Left colon (tissue), 2 donors: Measurements from ENCODE around the gene BTBD17. TPM values are rescaled to one million over a fixed set of nuclear protein-coding genes. Genes with fewer than 3 reads are reported as not detected.

ENCODE experiments used
- ATAC-seq: fragments of 200-7000 bp; cut with Tn5 transposase; one replicate; pipeline ENCODE4 v1.9.1; 2020; ENCODE audit warnings: mild to moderate bottlenecking, moderate library complexity
- DNase-seq, 2 donors: peaks; one replicate each; pipeline ENCODE4 v3.0.0-alpha.2; 2020
- intact Hi-C, 2 donors: fragments of 100-400 bp; cut with DNase I in 1 of 2; cut with micrococcal nuclease in 1 of 2; formaldehyde crosslinking; loops; one replicate each; pipeline versions ENCODE4 v1.11.2 to v1.14.0; 2022; cut with DNase I, micrococcal nuclease
- total RNA-seq, 2 donors: library from RNA; stranded (reverse); fragmentation: NEBNext Ultra II Directional; extraction: Animal tissue kit (Norgen Biotek cat#: 25700); gene quantifications; one replicate each; pipeline ENCODE4 v1.2.1, GENCODE V29; 2021
- donor health status: DM: no; HTN: no; CAD: no.
- donor health status: DM: yes; HTN: yes; CAD: no.

Gene BTBD17
- total RNA-seq, 2 donors from 2014 or later = 0.24 TPM; not detected in 1

DNA sequence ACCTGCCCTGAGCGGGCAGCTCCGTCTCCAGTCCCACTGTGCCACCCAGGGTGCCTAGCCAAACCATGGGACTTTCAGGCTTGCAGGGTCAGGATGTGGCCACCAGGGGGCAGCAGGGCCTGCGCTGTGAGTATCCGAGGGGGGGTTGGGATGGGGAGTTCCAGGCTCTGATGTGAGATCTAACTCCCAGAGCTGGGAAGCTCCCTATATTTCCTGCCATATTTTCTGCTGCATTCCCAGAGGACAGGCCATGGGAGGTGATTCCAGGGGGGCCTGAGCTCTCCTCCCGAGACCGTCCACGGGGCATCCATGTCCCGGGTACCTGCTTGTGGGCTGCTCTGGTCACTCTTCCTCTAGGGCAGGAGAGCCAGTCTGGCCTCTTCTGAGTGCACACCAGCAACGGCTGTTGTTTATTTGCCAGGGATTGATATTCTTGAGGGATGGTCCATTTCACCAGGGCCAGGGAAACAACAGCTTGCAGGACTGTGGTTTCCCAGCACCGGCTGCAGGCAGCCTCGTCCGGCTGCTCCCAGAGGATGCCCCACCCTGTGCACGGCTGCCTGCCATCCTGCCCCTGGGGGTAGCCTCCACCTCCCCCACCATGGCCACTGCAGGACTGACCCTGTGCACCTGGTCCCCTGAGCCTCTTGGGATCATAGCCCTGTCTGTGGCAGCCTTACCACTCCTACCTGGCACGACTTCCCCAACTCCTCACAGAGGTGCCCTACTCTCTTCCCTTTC, 6.8 kb upstream of the BTBD17 start:
- ATAC-seq (peak; percentile 84), DNase-seq (peak; percentile 63 to 82)
- intact Hi-C loops = no loop called here

DNA sequence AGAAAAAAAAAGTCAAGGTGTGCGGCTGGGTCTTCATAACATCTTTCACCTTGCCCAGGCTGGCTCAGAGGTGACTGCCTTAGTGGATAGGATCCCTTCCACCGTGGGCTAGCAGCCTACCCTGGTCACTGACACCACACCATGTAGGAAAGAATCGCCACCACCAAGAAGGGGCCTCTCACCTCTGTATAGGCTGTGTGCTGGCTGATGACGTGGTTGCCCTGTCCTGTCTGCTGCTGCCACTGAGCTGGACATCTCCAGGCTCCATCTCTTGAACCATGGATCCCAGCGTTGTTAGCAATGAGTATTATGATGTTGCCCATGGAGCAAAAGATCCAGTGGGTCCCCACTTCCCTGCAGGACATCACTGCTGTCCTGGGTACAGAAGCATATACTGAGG, 5.5 kb upstream of the BTBD17 start, which contains the start of gene GPR142:
TSS of gene GPR142 (plus strand) at position 301 of the 400 bp plus-strand sequence. CDS start 2,035 bp downstream, outside the sequence.
- DNase-seq = no peak
- intact Hi-C loops = no loop called here
- ATAC-seq = no peak

DNA sequence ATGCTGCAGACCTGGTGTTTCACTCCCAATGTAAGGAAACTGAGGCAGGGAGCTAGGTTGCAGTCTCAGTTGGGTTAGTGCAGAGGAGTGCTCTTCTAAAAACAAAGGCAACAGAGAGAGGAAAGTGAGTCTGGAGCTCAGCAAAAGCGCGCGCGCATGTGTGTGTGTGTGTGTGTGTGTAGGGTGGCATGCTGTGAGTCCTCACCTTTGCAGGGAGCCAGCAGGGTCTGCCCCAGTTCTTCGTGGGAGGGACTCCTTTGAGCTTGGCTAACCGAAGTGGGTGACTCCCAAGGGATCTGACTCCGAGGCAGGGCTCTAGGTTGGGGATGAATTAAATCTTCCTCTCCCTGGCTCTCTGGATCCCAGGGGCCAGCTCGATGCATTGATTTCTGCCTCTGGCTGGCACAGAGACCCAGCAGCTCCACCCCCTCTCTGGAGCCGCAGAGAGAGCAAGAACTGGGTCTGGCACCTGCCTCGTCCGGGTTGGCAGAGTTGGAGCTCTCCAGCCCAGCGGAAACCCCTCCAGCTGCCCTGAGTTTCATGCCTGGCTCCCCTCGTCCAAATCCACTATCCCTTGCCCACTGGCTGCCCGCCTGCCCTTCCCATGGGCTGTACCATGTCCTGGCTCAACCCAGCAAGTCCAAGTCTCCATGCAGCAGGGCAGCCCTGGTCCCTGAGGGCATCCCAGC, 1.3 kb upstream of the BTBD17 start:
- no peak for ATAC-seq
- intact Hi-C loops = no loop called here

DNA sequence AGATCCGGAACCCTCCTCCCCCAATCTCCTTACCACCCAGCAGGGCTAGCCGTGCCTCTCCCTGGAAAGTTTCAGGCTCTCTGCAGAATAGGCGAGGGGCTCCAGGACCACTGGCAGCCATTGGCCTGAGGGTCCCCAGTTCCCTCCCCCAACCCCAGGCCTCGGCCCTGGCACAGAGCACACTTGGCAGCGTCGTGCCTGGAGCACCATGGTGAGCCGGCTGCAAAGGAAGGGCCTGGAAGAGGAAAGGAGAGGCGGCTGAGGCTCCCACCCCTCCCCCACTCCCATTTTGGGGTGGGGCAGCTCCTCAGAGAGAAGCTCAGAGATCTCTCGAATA, 369 bp upstream of the BTBD17 start:
- DNase-seq = no peak
- intact Hi-C loops = no loop called here
- no peak for ATAC-seq

More for the DNA sequence above, 1.3 kb upstream of the BTBD17 start:
- DNase-seq = no peak

DNA sequence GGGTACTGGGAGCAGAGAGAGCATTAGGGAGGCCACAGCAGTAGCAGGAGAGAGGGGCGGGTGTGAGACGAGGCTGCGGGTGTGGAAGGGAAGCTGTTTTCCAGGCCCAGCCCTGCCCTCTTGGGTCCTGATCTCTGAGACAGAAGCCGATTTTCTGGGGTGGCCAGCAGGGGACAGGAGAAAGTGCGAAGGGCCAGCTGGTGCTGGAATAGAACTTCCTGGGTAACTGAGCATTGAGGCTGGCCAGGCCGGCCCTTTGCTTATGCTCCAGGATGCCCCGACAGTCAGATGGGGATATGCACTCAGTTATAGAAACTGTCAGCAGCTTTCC, 804 bp downstream of the BTBD17 start:
- ATAC-seq (no peak), DNase-seq (no peak)
- intact Hi-C loops = no loop called here

DNA sequence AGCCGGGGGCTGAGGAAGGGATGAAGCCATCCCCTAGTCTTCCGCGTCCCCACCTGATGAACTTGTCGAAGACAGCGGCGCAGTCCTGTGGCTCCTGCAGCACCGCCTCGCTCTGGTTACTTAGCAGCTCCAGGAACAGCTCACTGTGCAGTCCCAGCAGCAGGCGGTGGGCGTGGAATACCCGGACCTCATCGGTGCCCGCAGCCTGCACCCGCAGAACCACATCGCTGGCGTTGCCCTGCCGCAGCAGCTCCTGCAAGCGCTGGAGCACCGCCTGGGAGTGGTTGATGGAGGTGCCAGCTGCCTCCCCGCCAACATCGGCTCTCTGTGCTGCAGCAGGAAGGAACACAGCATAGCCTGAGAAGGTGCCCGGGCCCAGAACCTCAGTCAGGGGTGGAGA, 1.8 kb downstream of the BTBD17 start:
- ATAC-seq (no peak), DNase-seq (no peak)
- intact Hi-C loops = loop anchor here in 1 of 2 donors (10.0 kb wide), 1 partner anchor 55 kb away; no protein-coding TSS in a partner anchor

DNA sequence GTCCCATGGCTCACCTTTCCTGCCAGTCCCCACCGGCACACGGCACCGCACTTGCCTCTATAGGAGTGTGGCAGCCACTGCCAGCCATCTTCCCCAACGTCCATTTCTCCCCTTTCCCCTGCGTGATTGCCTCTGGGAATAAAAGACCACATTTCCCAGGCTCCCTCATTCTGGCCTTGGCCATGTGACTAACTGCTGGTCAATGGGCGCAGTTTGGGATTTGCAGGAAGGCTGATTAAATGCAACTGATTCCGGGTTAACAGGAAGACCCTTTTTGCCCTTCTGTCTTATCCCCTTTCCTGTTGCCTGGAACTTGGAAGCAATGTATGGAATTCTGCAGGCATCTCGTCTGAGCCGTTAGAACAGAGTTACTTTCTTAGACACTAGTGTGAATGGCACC, 3.0 kb downstream of the BTBD17 start:
- DNase-seq = no peak
- no peak for ATAC-seq
- intact Hi-C loops = loop anchor here in 1 of 2 donors (10.0 kb wide), 1 partner anchor 54 kb away; no protein-coding TSS in a partner anchor

DNA sequence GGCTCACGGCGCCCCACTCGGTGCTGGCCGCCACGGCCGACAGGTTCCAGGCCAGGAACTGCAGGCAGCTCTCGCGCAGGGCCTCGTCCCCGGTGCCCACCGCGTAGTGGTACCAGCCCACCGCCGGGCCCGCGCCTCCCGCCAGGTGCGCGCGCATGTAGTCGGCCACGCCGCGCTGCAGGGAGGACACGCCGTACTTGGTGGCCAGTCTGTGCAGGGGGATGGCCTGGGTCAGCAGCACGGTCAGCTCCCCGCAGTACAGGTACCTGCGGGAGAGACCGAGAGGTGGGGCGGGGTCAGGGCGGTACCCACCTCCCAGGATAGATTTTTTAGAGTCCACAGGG, 4.2 kb downstream of the BTBD17 start:
- ATAC-seq (no peak), DNase-seq (no peak)
- intact Hi-C loops = loop anchor here in 1 of 2 donors (10.0 kb wide), 1 partner anchor 53 kb away; no protein-coding TSS in a partner anchor

DNA sequence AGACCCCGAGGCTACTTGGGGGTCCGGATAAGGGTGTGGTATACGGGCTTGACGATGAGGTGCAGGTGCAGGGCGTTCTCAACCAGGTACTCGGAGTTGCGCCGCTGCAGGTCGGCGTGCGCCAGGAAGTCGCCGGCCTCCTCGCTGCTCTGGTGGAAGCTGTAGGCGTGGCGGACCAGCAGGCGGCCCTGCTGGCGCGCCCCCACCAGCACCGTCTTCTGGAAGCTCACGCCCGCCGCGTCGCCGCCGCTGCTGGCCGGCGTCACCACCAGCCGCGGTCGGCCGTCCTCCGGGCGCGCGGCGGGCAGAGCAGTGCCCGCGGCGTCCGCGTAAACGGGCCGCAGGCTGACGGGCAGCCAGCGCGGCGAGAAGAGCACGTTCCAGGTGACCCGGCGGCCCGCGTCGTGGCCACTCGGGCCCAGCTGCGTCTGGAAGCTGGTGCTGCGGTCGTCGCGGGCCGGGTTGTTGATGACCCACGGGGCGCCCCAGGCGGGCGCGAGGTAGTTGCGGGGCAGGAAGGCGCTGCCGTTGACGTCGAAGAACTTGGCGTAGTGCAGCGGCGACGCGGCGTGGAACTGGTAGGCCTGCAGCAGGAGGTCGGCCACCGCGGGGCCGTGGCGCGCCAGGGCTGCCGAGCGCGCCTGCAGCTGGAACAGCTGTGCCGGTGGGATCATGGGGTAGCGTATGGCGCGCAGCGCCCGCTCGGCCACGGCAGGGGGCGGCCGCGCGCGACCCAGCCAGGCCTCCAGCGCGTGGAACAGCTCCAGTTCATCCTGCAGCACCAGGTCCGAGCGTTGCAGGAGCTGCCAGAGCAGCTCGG, 4.8 kb downstream of the BTBD17 start:
- intact Hi-C loops = loop anchor here in 1 of 2 donors (10.0 kb wide), 1 partner anchor 52 kb away; no protein-coding TSS in a partner anchor
- DNase-seq = peak in 1 of 2 donors; percentile 31
- peak; percentile 62 for ATAC-seq

DNA sequence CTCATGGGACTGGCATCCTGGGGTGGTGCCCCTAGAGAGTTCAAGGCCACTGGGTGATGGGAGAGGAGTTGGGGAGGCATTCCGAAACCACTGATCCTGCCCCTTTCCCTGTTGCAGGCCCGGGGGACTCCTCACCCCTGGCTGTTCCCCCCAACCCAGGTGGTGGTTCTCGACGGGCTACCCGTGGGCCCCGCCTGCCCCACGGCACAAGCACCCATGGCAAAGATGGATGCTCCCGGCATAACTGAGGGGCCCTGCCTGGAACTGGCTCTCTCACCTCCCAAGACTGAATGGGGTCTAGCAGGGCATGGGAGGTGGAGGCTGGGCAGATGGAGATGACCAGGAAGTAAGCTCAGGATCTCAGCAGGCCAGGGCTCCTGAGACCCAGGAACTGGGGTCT, 6.6 kb downstream of the BTBD17 start:
- intact Hi-C loops = loop anchor here in 1 of 2 donors (10.0 kb wide), 1 partner anchor 50 kb away; no protein-coding TSS in a partner anchor
- DNase-seq = no peak
- no peak for ATAC-seq

DNA sequence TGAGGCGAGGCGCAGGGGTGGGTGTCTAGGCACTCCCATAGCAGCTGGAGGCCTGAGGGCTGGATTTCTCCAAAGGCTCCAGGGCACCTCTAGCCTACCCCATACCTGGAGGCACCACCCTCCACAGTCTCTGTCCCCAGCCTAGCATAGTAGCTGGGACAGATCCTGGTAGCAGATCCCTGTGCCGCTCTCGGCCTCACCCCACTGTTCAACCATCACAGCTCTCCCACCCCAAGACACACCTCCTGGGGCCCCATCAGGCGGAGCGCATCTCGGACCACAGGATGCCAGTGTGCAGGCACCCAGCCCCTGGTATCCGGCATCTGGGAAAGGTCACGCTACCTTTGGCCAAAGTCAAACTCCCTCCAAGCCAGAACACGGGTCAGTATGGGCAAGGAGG, 7.1 kb downstream of the BTBD17 start:
- ATAC-seq (peak; percentile 11), DNase-seq (no peak)
- intact Hi-C loops = loop anchor here in 1 of 2 donors (10.0 kb wide), 1 partner anchor 50 kb away; no protein-coding TSS in a partner anchor

DNA sequence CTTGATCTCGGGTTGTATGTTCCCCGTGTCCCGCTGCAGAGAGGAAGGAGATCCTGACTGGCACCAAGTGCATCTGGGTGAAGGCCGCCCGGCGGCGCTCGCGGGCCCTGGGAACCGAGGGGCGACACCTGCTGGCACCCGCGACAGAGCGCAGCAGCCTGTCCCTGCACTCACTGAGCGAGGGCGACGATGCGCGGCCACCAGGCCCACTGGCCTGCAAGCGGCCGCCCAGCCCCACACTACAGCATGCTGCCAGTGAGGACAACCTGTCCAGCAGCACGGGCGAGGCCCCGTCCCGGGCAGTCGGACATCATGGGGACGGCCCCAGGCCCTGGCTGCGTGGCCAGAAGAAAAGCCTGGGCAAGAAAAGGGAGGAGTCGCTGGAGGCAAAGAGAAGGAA, 7.5 kb downstream of the BTBD17 start:
- ATAC-seq (peak; percentile 84), DNase-seq (peak; percentile 43 to 74)
- intact Hi-C loops = loop anchor here in 1 of 2 donors (10.0 kb wide), 1 partner anchor 49 kb away; no protein-coding TSS in a partner anchor

DNA sequence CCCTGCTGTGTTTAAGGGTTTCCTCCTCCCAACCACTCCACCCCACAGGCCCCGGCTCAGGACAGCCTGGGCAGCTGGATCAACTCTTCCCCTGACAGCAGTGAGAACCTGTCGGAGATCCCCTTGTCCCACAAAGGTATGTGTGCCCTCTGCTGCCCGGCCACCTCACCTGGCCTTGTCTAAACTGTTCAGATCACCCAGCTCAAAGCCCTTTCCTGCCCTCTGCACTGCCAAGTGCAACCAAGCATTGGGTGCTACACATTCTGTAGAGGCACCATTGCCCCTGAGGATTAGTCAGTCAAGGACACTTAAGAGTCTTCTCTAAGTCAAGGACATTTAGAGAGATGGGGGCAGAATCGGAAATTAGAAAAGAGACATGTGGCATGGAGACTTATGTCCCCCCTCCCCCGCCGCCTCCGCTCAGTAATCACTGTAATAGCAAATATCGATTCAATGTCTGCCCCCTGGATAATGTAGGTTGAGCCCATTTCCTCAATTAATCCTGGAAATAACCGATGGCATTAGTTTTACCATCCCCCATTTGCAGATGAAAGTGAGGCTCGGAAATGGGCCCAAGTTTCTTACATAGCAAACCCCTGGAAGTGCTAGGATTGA, 8.1 kb downstream of the BTBD17 start:
- DNase-seq (no peak), ATAC-seq (no peak)
- intact Hi-C loops = loop anchor here in 1 of 2 donors (10.0 kb wide), 1 partner anchor 49 kb away; no protein-coding TSS in a partner anchor

DNA sequence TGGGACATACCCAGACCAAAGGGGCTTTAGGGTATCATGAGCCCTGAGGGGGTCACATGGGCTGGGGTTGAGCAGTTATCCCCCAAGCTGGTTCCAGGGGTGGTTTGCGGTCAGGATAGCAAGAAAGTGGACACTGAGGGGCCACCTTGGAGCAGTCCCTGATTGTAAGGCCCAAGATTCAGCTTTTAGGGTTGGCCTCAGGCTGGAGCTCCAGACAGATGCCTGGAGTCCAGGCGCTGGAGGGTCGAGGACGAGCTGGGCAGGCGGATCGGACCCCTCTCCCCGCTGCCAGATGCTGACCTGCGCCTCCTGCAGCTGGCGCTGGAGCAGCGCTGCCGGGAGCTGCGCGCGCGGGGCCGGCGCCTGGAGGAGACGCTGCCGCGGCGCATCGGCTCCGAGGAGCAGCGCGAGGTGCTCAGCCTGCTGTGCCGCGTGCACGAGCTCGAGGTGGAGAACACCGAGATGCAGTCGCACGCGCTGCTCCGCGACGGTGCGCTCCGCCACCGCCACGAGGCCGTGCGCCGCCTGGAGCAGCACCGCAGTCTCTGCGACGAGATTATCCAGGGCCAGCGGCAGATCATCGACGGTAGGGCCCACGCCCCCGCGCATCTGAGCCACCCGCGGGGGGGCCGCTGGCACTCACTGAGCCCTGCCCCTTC, 10.0 kb downstream of the BTBD17 start:
- no peak for ATAC-seq
- intact Hi-C loops = loop anchor here in 1 of 2 donors (10.0 kb wide), 1 partner anchor 47 kb away; no protein-coding TSS in a partner anchor
- no peak for DNase-seq

DNA sequence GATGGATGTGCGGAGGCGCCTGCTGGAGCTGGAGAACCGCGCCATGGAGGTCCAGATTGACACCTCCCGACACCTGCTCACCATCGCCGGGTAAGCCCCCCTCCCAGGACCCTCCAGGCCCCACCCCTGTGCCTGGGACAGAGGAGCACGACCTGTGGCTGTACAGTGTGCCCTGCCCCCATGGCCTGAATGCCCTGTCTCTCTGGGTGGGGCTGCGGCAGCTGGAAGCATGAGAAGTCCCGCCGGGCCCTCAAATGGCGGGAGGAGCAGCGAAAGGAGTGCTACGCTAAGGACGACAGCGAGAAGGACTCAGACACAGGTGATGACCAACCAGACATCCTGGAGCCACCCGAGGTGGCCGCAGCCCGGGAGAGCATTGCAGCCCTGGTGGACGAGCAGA, 11.2 kb downstream of the BTBD17 start:
- ATAC-seq = no peak
- intact Hi-C loops = loop anchor here in 1 of 2 donors (10.0 kb wide), 1 partner anchor 46 kb away; no protein-coding TSS in a partner anchor
- DNase-seq = no peak

DNA sequence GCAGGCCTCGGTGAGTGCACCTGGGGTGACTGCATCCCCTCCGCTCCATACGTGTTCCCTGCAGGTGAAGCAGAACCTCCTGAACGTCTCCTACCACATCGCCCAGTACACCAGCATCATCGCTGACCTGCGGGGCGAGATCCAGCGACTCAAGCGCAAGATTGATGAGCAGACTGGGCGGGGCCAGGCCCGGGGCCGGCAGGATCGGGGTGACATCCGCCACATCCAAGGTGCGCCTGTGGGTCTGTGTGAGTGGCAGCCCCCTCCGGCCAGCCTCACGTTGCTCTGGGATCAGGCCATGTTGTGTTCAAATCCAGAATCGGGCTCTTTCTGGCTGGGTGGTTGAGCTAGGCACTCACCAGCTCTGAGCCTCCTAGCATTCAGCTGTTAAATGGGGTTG, 12.5 kb downstream of the BTBD17 start:
- intact Hi-C loops = no loop called here
- DNase-seq (no peak), ATAC-seq (no peak)

DNA sequence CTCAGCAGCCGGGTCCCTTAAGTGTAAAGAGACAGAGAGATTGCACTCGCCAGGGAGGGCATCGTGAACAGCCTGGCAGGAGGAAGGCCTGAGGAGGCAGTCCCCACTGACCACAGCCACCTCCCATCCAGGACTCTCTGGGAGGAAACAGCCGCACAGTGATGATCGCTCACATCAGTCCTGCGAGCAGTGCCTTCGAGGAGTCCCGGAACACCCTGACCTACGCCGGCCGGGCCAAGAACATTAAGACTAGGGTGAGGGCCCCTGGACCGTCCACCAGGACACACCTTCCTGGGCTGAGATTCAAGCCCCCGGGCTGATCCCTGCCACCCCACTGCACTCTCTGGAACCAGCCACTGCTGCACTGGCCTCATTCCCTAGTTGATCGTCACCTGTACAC, 14.0 kb downstream of the BTBD17 start:
- DNase-seq (no peak), ATAC-seq (no peak)
- intact Hi-C loops = no loop called here
